GM10248 (cell line): ENCODE measurements around the gene SLC25A20.

ENCODE experiments used
- CTCF ChIA-PET: fragments of 300-600 bp; sonication (Branson Sonifier 250); formaldehyde crosslinking; extraction: SDS; loops from one replicate; lab custom pipeline; 2021; ENCODE audit warnings: antibody characterized with exemption; lab: Yijun Ruan, JAX
- POLR2A ChIA-PET: fragments of 350-650 bp; sonication (Branson Sonifier 250); formaldehyde crosslinking; extraction: SDS; loops from one replicate; lab custom pipeline; 2020; ENCODE audit warnings: antibody characterized with exemption; lab: Yijun Ruan, JAX
- DNase-seq: peaks from one replicate; pipeline ENCODE4 v3.0.0; 2012; ENCODE audit errors: extremely low spot score
- CTCF ChIP-seq: IDR thresholded peaks from 2 replicates; pipeline ENCODE4 v1.5.1; 2012; ENCODE audit warnings: mild to moderate bottlenecking, low read depth; ENCODE audit errors: extremely low read depth, missing control alignments, control extremely low read depth

The SLC25A20 gene

GRCh38 chr3:48851407-48851806 lies 47.3 kb downstream of the SLC25A20 start:
- ChIA-PET CTCF (interaction anchor here (1.2 kb wide), 1 partner anchor 112 kb away, joined by 4 read pairs; no protein-coding TSS in a partner anchor), POLR2A (no interaction called here)
- DNase-seq: no peak
- TF ChIP-seq CTCF: no peak

DNA sequence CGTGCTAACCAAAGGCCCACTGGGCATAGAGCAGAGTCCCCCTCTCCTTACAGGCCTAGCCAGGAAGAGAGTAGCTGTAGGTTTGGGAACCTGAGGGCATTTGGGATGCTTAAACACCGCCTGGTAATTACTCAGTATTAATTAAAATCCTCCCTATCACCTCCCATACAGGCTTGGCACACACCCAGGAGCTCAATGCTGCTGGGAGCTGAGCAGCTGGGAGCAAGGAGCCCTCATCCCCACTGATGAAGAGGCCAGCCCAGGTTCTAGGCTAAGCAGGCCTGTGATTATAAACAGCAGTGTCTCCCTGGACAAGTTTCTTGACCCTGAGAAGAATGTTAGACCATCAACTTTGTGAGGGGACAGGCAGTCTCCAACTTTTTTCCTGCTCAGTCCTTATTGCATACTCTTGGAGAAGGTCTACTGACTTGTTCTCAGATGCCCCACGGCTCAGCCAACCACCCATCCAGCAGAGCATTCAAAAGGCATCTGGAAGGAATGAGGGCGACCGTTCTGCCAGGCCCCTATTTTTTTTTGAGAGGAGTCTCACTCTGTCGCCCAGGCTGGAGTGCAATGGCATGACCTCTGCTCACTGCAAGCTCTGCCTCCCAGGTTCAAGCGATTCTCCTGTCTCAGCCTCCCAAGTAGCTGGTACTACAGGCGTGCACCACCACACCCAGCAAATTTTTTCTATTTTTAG lies 49.7 kb downstream of the SLC25A20 start:
- no peak for TF ChIP-seq CTCF
- ChIA-PET POLR2A (interaction anchor here (0.5 to 0.7 kb wide), 2 partner anchors 72 to 1378 kb away, joined by 3 read pairs; no protein-coding TSS in a partner anchor), CTCF (no interaction called here)
- no peak for DNase-seq

DNA sequence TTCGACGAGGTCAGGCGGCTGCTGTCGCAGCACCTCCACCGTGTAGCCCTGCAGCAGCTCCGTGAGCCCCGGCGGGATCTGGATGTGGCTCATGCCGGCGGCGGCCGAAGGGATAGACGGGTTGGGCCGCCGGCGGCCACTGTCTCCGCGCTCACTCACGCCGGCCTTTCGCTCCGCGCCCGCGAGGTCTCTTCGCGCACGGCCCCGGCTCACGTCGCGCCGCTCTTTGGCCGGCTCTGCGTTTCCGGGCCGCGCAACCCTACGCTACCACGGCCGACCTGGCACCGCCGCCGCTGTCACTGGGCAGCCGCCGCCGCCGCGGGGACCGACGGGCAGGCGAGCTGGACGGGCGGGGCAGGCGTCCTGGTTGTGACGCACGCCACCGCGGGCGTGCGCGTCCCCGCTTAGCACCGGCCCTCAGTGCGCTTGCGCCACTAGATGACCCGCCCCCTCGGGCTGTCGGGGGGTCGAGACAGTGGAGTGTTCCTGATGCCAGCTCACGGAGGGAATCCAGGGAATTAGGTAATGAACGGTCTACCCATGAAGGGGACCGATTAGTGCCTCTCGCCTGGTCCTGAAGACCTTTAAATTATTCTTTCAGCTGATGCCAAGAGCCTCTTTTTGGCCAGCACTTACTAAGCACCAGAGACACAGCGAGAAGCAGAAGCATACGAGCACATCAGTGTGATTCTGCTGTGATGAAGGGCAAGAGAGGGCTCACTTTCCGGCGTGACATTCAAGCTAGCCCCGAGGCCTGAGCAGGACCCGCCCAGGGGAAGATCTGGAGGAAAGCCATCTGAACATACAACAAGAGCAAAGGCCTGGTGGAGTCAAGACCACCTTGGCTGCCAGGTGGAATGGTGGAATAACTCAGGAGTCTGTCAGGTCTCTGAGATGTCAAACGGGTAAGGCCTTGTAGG lies 50.9 kb downstream of the SLC25A20 start, which contains the start of gene PRKAR2A:
Gene PRKAR2A, minus strand, starts transcription at position 371 of the 920 bp plus-strand sequence. Its CDS starts 278 bp downstream, at position 93.
- ChIA-PET CTCF (interaction anchor here (1.0 to 1.9 kb wide), 7 partner anchors 8 to 166 kb away, joined by 3 to 4 read pairs (median 3); partner anchors contain the start of gene NCKIPSD), POLR2A (interaction anchor here (1.0 to 1.2 kb wide), 2 partner anchors 72 to 246 kb away, joined by 3 read pairs; partner anchors contain the start of gene QRICH1)
- TF ChIP-seq CTCF: no peak
- DNase-seq: peak; percentile 97

GRCh38 chr3:48847053-48847503 lies 51.6 kb downstream of the SLC25A20 start:
- ChIA-PET POLR2A (interaction anchor here (1.2 kb wide), 1 partner anchor 247 kb away, joined by 3 read pairs; the partner anchor contains the start of gene QRICH1), CTCF (interaction anchor here (1.0 to 1.9 kb wide), 7 partner anchors 9 to 167 kb away, joined by 3 to 4 read pairs (median 3); partner anchors contain the start of gene NCKIPSD)
- TF ChIP-seq CTCF: no peak
- DNase-seq: peak; percentile 45

GRCh38 chr3:48845170-48845569 lies 53.5 kb downstream of the SLC25A20 start:
- ChIA-PET CTCF (interaction anchor here (1.0 to 1.3 kb wide), 3 partner anchors 9 to 572 kb away, joined by 3 read pairs; no protein-coding TSS in a partner anchor), POLR2A (no interaction called here)
- no peak for TF ChIP-seq CTCF
- no peak for DNase-seq
